ENCODE measurements around the gene NEIL3.

- TF ChIP-seq POLR2A (IDR thresholded peaks at IDR 0.05) (no peak), POLR2AphosphoS5 (IDR thresholded peaks at IDR 0.05) (no peak)
- TF ChIP-seq, protein P1, sequence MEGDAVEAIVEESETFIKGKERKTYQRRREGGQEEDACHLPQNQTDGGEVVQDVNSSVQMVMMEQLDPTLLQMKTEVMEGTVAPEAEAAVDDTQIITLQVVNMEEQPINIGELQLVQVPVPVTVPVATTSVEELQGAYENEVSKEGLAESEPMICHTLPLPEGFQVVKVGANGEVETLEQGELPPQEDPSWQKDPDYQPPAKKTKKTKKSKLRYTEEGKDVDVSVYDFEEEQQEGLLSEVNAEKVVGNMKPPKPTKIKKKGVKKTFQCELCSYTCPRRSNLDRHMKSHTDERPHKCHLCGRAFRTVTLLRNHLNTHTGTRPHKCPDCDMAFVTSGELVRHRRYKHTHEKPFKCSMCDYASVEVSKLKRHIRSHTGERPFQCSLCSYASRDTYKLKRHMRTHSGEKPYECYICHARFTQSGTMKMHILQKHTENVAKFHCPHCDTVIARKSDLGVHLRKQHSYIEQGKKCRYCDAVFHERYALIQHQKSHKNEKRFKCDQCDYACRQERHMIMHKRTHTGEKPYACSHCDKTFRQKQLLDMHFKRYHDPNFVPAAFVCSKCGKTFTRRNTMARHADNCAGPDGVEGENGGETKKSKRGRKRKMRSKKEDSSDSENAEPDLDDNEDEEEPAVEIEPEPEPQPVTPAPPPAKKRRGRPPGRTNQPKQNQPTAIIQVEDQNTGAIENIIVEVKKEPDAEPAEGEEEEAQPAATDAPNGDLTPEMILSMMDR (IDR thresholded peaks at IDR 0.05 in 8 of 11, conservative IDR thresholded peaks at IDR 0.05 in 3 of 11): no peak
These were observed 12.0 kb downstream of the NEIL3 start for GRCh38 chr4:177321647-177322046.
